Adrenal gland (tissue), 5 donors: ENCODE results near the gene BRF1.

Experiments used
- CTCF ChIP-seq, 6 experiments: fragments of 450-650 bp in 4 of 6; fragments of 200-600 bp in 2 of 6; sonication (generic) in 1 of 6; IDR thresholded peaks; 1 replicate in 5 of 6; 2 replicates in 1 of 6; pipeline versions ENCODE4 v1.5.1 to v1.8.0; 2016 to 2021; ENCODE audit warnings: antibody characterized with exemption in 6 of 6, mild to moderate bottlenecking in 2 of 6, moderate library complexity in 1 of 6
- POLR2A ChIP-seq, 2 donors: fragments of 450-650 bp; IDR thresholded peaks; one replicate each; pipeline ENCODE4 v1.6.1; 2017; ENCODE audit warnings: antibody characterized with exemption in 2 of 2, mild to moderate bottlenecking in 2 of 2, moderate library complexity in 1 of 2
- donor health status: DM: no; HTN: no; CAD: no.

GRCh38 chr14:105207460-105207901, 93.3 kb downstream of the BRF1 start:
- TF ChIP-seq CTCF (IDR thresholded peaks at IDR 0.05): no peak
- no peak for TF ChIP-seq POLR2A (IDR thresholded peaks at IDR 0.05)
